NCI-H748 treated with DMSO at 0.1 percent for 48 hours (cell line): ENCODE data around the gene FXR2.
A peak's percentile ranks its signal among the peaks of the same experiment; 100 is the strongest.
"Not testable (repeated sequence)": the region's sequence is repeated elsewhere in the genome, so short reads cannot be mapped to it uniquely, and the experiment has no call there.

ENCODE experiments used
- DNase-seq: peaks from one replicate; lab custom pipeline; 2025; lab: John Stamatoyannopoulos, UW

The FXR2 gene

DNA sequence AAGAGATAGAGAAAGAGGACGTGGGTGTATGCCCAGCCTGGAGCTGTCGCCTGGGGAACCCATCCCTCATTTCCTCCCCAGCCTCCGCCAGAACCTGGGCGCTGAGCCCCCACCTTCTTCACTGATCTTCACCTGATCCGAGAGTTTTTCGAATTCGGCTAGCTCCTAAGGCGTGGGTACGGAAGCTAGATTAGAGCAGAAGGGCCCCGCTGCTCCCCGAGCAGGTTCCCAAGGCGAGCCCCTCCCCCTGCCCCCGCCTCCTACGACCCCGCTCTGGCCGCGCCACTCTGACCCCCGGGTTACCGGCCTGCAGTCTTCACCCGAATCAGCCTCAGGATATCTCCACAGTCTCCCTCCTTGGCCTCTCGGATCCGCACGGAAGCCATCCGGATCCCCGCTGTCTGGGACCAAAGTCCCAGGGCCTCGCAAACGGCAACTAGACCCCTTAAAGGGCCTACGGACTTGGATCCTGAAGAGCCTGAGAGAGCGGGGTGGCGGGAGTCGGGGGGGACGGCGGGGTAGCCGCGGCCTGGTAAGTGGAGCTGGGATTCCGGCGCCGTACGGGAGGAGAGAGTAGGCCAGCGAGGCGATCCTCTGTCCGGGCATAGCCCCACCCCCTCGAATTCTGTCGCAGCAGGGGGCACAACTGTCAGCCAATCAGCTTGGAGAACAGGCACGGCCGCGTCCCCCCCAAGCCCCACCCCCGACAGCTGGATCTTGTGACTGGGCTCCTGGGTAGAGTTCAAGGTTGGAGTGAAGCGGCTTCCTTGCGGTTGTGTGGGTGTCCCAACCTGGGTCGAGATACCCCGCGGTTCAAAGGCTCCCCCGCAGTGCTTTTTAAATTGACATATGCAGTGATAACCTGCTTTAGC, 12.8 kb upstream of the FXR2 start, which contains the start of gene SAT2:
Gene SAT2, minus strand, starts transcription at position 572 of the 872 bp plus-strand sequence. Its CDS starts 186 bp downstream, at position 386.
- DNase-seq, result peak; percentile 95

DNA sequence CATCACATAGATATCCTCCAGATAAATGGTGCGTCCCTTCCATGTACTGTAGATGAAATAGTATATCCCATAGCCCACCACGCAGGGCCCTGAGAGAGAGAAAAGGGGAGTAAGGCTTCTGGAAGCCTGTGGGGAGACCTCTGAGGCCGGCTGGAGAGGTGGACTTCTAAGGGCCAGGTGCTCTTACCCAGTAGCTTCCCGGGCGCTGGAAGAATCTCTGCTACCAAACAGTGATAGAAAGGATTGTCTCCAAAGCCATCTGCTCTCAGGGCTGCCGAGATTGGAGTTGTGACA, 12.2 kb upstream of the FXR2 start:
- no peak for DNase-seq

DNA sequence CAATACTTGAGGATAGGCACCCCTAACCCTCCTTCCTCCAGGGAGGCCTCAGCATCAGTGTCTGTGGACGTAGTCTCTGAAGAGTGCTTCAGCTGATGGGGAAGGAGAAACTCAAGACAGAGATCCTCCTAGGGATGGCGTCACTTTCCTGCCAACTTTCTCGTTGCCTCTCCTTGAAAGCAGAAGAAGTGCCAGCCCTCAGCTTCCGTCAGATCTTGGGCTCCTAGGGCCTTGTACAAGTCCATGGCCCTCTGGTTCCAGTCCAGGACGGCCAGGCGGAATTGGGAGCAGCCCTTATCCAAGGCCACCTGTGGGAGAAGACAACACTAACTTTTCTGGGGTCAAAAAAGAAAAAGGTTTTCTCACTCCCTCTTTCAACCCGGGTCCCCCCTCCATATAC, 11.6 kb upstream of the FXR2 start:
- no peak for DNase-seq

DNA sequence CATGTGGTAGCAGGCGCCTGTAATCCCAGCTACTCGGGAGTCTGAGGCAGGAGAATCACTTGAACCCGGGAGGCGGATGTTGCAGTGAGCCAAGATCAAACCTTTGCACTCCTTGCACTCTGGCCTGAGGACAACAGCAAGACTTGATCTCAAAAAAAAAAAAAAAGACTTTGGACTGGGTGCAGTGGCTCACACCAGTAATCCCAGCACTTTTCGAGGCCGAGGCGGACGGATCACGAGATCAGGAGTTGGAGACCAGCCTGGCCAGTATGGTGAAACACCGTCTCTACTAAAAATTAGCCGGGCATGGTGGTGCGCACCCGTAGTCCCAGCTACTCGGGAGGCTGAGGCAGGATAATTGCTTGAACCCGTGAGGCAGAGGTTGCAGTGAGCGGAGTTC, 11.1 kb upstream of the FXR2 start:
- not testable (repeated sequence) for DNase-seq

DNA sequence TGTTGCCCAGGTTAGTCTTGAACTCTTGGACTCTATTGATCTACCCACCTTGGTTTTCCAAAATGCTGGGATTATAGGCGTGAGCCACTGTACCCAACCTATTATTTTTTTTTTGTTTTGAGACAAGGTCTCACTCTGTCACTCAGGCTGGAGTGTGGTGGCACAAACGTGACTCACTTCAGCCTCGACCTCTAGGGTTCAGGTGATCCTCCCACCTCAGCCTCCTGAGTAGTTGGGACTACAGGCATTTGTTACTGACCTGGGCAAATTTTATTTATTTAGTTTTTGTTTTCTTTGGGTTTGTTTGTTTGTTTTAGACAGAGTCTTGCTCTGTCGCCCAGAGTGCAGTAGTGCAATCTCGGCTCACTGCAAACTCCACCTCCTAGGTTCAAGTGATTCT, 9.0 kb upstream of the FXR2 start:
- no peak for DNase-seq

DNA sequence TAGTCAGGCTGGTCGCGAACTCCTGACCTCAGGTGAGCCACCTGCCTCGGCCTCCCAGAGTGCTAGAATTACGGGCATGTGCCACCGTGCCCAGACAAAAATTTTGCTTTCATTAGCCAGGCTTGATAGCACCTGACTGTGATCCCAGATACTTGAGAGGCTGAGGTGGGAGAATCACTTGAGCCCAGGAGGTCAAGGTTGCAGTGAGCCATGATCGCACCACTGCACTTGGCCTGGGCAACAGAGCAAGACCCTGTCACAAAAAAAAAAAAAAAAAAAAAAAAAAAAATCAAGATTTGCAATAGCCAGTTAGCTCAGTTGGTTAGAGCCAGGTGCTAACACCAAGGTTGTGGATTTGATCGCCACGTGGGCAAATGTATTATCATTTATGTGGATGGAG, 6.1 kb upstream of the FXR2 start:
- no peak for DNase-seq

DNA sequence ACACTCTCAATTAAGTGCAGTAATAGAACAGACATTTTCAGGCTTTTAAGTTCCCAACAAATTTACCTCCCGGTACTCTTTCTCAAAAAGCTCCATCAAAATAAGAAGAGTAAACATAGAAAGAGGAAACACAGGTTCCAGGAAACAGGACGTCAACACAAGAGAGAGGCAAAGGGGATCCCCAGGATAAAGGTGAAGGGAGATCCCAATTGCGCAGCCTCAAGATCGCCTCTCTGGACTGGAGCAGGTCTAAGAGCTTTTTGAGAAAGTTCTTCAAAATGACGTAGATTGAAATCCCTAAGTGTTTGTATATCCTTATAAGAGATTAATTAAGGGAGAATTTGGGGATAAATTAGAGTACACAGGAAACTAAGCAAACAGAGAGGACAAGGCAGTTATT, 3.9 kb upstream of the FXR2 start:
- DNase-seq, result no peak

DNA sequence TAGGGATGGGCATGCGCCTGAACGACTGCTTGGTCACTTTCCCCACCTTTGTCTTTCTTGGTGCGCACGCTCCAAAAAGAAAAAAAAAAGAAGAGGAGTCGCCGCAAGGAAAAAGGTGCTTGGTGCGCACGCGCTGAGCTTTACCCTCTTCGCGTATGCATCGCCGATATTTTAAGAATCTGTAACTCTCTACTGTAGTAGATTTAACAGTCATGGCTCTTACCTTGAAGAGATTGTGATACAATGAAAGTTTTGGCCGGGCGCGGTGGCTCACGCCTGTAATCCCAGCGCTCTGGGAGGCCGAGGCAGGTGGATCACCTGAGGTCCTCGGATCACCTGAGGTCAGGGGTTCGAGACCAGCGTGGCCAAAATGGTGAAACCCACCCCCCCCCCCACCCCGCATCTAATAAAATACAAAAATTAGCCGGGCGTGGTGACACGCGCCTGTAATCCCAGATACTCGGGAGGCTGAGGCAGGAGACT, 609 bp upstream of the FXR2 start:
- DNase-seq, result no peak

DNA sequence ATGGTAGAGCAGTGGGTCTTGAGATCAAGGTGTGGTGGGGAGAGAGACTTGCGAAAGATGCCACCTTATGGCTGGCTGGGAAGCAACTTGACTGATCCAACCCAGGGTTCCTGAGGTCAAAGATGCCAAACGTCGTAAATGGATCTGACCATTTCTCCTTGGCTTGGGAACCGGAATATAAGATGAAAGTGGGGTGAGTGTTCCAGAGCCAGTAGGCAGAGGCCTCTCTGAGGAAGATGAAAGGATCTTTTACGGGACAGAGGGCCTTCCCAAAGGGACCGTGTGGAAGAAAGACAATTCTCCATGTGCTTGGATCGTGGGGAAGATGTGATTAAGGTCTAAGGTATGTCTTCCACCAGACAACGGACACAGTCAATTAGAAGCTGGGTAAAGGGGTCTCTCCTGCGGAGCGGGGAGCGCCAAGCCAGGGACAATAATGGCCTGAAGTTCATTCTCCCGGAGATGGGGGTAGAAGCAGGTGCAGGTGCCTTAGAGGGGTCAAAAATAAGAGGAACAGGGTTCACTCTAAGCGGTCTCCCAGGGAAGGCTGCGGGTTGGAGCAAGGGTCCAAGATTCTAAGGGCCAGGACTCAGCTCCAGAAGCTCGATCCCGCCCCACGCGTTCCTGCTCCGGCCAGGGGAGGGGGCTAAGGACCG, 800 bp downstream of the FXR2 start:
- DNase-seq, result no peak

DNA sequence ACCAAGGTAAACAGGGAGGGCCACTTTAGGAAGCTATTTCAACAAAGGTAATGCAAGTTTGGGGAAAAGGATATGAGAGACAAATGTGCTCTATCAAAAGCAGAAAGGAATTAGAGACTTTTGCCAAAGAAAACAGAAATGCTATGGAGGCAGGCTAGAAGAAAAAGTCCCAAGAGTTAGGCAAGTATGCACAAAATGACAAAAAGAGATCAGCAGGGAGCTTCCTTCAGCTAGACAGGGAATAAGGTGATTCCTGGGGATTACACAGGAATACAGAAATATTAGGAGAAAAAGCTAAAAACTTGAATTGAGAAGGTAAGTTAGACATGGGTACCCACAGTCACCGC, 2.4 kb downstream of the FXR2 start:
- DNase-seq, result no peak

DNA sequence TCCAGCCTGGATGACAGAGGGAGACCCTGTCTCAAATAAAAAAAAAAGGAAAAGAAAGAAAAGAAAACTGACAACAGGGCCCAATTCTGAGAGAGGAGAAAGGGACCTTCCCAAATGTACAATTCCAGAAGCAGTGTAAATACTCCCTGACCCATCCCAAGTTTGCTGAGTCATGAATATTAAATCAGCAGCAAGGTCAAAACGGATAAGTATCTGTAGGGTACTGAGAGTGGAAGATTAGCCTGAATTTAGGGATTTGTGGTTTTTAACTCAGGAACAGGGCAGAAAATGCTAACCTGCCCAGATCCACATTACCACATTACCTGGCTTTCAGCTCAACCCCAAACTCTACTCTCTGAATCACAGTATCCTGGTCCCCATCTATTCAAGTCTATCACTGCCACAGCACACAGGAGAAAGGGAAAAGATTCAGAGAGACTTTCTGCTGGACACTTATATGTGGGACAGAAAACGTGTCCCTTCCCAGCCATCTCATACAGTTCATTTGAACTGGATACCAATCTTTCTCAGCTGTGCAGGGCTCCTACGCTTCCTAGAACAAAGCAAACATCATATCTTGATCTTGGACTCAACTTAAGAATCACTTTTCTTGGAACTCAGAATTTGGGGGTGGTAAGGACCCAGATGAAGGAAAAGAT, 2.9 kb downstream of the FXR2 start:
- no peak for DNase-seq

DNA sequence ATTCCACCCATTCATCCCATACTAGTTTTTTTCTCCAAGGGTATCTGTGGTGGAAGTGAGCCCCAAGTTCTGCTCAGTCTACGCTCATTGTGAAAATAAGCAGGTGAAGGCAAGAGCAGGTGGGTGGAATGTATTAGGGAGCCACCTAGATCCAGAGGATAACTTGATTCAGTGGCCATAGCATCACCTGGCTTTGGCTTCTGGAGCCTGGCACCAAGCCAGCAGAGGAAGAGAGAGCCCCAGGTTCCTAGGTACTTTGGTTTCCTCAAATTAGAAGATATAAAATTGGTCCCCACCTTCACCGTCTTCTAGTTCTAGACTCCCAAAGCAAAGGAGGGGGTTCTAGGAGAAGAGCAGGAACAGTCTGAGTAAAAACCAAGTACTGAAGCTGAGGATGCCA, 4.1 kb downstream of the FXR2 start:
- DNase-seq, result no peak

DNA sequence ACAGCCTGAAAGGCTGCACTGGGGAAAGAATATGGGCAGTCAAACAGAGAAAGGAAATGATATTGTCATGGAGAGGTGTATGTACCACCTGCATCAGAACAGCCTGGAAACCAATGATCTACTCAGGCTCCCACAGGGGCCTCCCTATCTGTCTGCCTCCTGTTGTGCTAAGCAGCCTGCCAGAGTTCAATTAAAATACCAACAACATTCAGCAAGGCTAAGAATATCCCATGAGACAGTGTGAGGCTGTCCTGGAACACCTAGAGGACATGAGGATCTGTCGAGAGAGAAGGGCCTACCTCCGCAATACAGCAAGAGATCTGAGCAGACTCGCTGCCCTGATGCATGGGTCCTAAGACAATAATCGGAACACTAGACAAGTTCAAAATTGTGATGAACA, 8.4 kb downstream of the FXR2 start:
- DNase-seq, result no peak

DNA sequence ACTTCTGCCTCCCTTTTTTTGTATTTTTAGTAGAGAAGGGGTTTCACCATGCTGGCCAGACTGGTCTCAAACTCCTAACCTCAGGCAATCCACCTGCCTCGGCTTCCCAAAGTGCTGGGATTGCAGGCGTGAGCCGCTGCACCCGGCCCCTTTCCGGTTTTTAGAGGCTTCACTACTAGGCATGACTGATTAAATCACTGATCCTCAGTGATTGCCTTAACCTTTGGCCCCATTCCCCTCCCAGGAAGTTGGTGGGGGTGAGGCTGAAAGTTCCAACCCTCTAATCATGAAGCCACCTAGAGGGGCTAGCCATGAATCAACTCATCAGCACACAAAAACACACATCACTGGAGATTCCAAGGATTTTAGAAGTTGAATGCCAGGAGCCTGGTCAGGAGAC, 17.1 kb downstream of the FXR2 start:
- not testable (repeated sequence) for DNase-seq

DNA sequence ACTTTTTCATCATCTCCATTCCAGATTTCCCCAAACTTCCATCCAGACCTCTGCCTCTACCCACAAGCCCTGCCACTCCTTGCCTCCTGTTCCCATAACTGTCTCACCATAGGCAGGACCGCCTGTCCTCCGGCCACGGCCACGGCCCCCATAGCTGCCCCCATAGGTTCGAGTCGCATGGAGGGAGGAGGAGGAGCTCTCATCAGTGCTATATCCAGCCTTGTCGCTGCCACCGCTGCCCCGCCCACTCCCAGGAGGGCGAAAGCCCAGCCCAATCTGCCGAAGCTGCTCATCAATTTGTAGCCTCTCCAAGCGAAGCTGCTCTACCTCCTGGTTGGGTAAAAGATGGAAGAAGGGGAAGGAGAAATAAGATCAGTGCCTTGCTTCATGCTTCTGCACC, 21.4 kb downstream of the FXR2 start:
- no peak for DNase-seq

DNA sequence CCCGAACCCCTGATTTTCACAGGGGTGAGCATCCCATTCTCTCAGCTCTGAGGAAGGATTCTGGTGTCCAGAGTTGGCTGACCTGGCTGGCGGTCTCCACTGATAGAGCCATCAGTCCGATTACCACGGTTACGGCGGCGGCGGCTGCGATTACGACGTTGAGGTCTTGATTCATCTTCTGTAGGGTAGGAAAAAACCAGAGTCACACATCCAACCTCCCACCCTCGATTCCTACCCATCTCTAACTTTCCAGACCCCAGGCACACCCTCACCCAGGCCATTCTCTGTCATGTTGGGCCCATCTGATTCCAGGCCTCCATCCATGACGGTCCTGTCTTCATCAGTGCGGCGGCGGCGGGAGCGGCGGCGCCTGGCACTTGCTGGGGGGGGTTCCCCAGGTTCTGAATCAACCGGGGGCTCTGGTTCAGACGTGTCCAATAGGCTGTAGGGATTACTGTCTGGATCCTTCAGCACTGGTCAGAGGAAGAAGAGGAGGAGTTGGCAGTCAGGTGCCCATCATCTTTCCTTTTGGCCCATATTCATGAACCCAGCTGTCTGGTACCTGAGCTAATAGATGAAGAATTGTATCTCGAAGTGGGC, 22.2 kb downstream of the FXR2 start:
- DNase-seq, result no peak

DNA sequence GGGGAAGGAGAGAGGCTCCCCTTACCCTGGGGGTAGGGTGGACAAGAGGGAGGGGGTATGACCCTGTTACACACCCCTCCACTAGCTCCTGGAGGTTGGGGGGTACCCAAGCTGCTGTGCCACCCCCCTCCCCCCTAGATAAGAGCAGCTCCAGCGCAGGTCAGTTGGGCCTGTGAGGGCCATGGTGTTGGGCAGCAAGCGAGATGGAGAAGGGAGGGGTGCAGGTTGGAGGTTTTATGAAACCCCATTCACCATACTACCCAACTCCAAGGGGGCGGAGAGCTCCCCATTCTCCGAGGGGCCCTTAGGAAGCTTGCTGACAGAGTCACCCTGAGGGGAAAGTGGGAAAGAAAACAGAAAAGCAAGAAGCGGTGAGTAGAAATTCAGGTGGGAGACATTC, 23.1 kb downstream of the FXR2 start:
- no peak for DNase-seq

DNA sequence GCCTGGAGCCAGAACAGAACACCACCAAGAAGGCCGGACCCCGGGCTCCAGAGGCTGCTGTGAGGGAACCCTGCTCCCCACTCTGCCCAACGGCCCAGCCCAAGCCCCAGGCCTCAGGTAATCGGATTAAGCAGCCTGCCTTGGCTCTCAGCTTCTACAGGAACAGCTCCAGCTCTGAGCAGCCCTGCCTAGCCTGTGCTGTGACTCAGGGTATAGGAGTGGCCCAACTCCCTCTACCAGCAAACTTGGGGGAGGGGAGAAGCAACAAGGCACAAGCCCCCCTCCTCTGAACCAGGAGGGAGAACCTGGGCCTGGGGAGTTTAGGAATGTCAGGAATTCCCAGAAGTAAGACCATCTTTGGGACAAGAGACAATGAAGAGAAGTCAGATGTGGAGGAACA, 24.0 kb downstream of the FXR2 start:
- DNase-seq, result no peak

DNA sequence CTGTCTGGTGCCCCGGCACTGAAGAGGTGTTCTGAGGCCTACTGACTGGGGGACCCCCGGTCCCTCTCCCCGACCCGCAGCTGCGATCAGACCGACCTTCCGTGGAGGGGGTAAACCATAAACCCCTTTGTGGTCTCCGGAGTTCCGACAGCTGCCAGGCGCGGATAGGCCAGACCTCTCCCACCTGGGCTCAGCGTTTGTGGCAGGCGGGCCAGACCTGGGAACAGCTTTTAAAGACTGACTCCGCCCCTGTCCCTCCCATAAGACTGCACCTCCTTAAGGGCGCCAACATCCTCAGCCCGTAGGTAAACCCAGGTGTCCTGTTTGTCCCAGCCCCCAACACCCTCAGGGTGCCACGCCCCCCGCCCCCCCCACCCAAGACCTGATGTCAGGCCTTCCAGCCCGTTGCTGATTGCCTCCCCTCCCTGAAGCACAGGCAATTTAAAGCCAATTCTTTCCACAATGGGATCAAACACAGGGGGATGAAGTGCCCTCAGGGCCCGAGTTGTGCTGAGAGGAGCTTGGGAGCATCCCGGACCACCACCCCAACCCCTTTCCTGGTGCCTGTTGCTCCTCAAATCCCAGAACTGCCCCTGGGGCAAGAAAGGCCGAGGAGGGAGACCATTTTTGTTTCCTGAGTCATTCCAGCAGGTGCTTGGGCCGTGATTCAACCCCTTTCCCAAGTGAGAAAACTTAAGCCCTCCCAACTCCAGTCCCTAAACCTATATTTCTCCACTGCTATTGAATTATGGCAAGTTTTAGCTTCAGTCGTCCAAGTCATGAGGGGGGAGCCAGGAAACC, 24.6 kb downstream of the FXR2 start, which contains the start of gene SOX15:
Gene SOX15, minus strand, starts transcription at position 204 of the 801 bp plus-strand sequence. CDS start 418 bp downstream, outside the sequence.
- no peak for DNase-seq

DNA sequence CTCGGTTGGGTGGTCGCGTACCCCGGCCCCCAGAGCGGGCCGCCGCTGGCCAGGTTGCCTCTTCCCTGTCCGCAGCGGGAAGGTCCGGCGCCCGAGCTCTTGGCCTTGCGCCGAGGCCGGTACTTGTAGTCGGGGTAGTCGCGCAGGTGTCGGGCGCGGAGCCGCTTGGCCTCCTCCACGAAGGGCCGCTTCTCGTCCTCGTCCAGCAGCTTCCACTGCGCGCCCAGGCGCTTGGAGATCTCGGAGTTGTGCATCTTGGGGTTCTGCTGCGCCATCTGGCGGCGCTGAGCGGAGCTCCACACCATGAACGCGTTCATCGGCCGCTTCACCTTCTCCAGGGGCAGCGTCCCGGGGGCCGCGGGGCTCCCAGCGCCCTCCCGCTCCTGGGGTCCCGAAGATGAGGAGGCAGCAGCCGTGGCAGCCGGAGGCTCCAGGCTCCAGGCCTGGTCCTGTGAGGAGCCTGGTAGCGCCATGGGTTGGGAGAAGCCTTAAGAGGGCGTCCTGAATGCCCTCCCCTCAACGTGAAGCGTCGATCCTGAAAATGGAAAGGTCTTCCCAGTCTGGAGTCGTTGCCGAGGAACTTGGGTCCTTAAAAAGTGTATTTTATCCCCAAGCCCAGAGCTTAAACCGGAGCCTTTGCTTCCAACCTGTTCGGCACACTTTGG, 25.4 kb downstream of the FXR2 start:
- DNase-seq, result peak; percentile 59

DNA sequence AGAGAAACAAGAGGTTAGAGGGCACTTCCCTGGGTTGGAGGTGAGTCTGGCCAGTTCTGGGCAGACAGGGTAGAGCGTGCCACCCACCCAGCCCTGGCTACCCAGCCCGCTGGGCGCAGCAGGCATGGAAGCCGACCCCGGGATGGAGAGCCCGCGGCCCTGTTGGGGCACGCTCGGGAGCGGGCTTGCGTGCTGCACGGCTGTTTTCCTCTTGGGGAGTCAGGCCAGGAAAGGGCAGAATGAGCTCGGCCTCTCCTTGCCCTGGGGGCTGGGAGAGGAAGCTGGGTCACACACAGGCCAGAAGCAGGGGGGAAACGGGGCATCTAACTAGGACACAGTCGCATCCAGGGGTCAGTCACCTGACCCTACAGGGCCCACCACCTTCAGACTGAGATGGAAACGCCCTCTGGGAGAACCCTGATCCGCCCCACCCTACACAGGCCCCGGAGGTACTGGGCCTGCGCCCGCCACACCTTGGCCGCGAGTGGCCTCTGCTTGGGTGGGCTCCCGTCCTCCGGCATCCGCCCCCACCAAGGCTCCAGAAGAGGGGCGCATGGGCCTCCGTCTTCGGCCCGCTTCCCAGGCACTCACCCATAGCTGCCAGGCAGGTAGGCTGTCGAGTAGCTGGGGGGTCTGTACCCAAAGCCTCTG, 26.0 kb downstream of the FXR2 start:
- no peak for DNase-seq
